Measurements from ENCODE around the gene RGP1. TPM values are rescaled to one million over a fixed set of nuclear protein-coding genes. Genes with fewer than 3 reads are reported as not detected.

The RGP1 gene
- total RNA-seq, 1 experiment from 2014 or later, result 25.1 TPM

GRCh38 chr9:35732800-35733541 lies 16.1 kb upstream of the RGP1 start:
- Histone ChIP-seq H3K27me3 (ENCODE audit: insufficient read depth, low read depth) (no peaks in the 10 kb centered on the region), H3K4me3 (peak overlapping the region; percentile 86), H4K20me1 (ENCODE audit: insufficient read depth) (peaks cover 5% of the 10 kb centered on the region; the same call in 1 of the 2 replicates), H3K27ac (peak overlapping the region; percentile 79), H3K36me3 (ENCODE audit: low read depth) (0 out of 2 replicates have a peak, but pooled peaks cover 12% of the 10 kb centered on the region), H3K9me2 (ENCODE audit: insufficient read depth) (no peaks in the 10 kb centered on the region), H3K4me2 (peak overlapping the region; percentile 84), H3K4me1 (replicated peaks; ENCODE audit: insufficient read depth) (peaks cover 41% of the 10 kb centered on the region), H2AFZ (peak overlapping the region; percentile 93), H3K79me2 (ENCODE audit: low read depth) (peaks cover 53% of the 10 kb centered on the region), H3K9me3 (ENCODE audit: insufficient read depth, low read depth) (no peaks in the 10 kb centered on the region), H3F3A (ENCODE audit: insufficient read depth, low read depth) (peaks cover 38% of the 10 kb centered on the region)
- TF ChIP-seq EZH2 (IDR thresholded peaks at IDR 0.05; ENCODE audit: low read depth) (no peak), CTCF (conservative IDR thresholded peaks at IDR 0.05) (no peak; the same call in 1 of the 2 replicates)
- DNase-seq, result peak; percentile 53 to 63
- ChIA-PET CTCF (interaction anchor here (0.5 to 1.6 kb wide), 4 partner anchors 15 to 72 kb away, joined by 3 to 8 read pairs (median 4); no protein-coding TSS in a partner anchor), POLR2A (ENCODE audit: unreplicated experiment) (interaction anchor here (0.7 to 2.4 kb wide), 3 partner anchors 17 to 81 kb away, joined by 3 to 28 read pairs (median 6); partner anchors contain the start of genes CCDC107 and RMRP)
- BruUV-seq (replicated peaks), result TSS peak; percentile 56
- intact Hi-C loops (cut with micrococcal nuclease; ENCODE audit: unreplicated experiment), result loop anchor here (1.0 to 10.0 kb wide), 5 partner anchors 16 to 248 kb away; partner anchors contain the start of genes CCDC107, GBA2, RGP1 and RMRP

GRCh38 chr9:35734096-35734495 lies 15.0 kb upstream of the RGP1 start:
- H2AFZ ChIP-seq, result no peak overlapping the region
- no peak for DNase-seq
- peaks cover 31% of the 10 kb centered on the region for H3K4me1 ChIP-seq (replicated peaks; ENCODE audit: insufficient read depth)
- H3K4me2 ChIP-seq, result peak overlapping the region; percentile 84
- H3K27me3 ChIP-seq (ENCODE audit: insufficient read depth, low read depth), result no peaks in the 10 kb centered on the region
- BruUV-seq (replicated peaks), result no TSS peak
- H3F3A ChIP-seq (ENCODE audit: insufficient read depth, low read depth), result peaks cover 38% of the 10 kb centered on the region
- H3K27ac ChIP-seq, result peak overlapping the region; percentile 79; the same call in 1 of the 2 replicates
- TF ChIP-seq CTCF (conservative IDR thresholded peaks at IDR 0.05), result no peak
- no peak for TF ChIP-seq EZH2 (IDR thresholded peaks at IDR 0.05; ENCODE audit: low read depth)
- CTCF ChIA-PET, result interaction anchor here (0.6 to 1.1 kb wide), 3 partner anchors 14 to 167 kb away, joined by 5 to 7 read pairs (median 6); no protein-coding TSS in a partner anchor
- peak overlapping the region; percentile 86; the same call in 1 of the 2 replicates for H3K4me3 ChIP-seq
- H3K36me3 ChIP-seq (ENCODE audit: low read depth), result 0 out of 2 replicates have a peak, but pooled peaks cover 12% of the 10 kb centered on the region
- no peaks in the 10 kb centered on the region for H4K20me1 ChIP-seq (ENCODE audit: insufficient read depth)
- peaks cover 41% of the 10 kb centered on the region for H3K79me2 ChIP-seq (ENCODE audit: low read depth)
- intact Hi-C loops (cut with micrococcal nuclease; ENCODE audit: unreplicated experiment), result loop anchor here (5.0 to 10.0 kb wide), 2 partner anchors 132 to 249 kb away; no protein-coding TSS in a partner anchor
- H3K9me3 ChIP-seq (ENCODE audit: insufficient read depth, low read depth), result no peaks in the 10 kb centered on the region
- no peaks in the 10 kb centered on the region for H3K9me2 ChIP-seq (ENCODE audit: insufficient read depth)
- POLR2A ChIA-PET (ENCODE audit: unreplicated experiment), result interaction anchor here (0.7 kb wide), 1 partner anchor 22 kb away, joined by 4 read pairs; no protein-coding TSS in a partner anchor

- DNase-seq, result peak; percentile 52 to 61
- ChIA-PET CTCF (interaction anchor here (0.6 to 1.0 kb wide), 3 partner anchors 13 to 146 kb away, joined by 3 to 4 read pairs (median 3); partner anchors contain the start of genes GBA2, HINT2 and RGP1), POLR2A (ENCODE audit: unreplicated experiment) (no interaction called here)
- H3K27me3 ChIP-seq (ENCODE audit: insufficient read depth, low read depth), result no peaks in the 10 kb centered on the region
- no peaks in the 10 kb centered on the region for H3K9me3 ChIP-seq (ENCODE audit: insufficient read depth, low read depth)
- H3K4me1 ChIP-seq (replicated peaks; ENCODE audit: insufficient read depth), result peaks cover 11% of the 10 kb centered on the region
- peaks cover 33% of the 10 kb centered on the region for H3F3A ChIP-seq (ENCODE audit: insufficient read depth, low read depth)
- H3K4me3 ChIP-seq, result no peak overlapping the region
- TF ChIP-seq CTCF (conservative IDR thresholded peaks at IDR 0.05) (peak; percentile 77), EZH2 (IDR thresholded peaks at IDR 0.05; ENCODE audit: low read depth) (no peak)
- 0 out of 2 replicates have a peak, but pooled peaks cover 12% of the 10 kb centered on the region for H3K36me3 ChIP-seq (ENCODE audit: low read depth)
- H3K9me2 ChIP-seq (ENCODE audit: insufficient read depth), result no peaks in the 10 kb centered on the region
- no peaks in the 10 kb centered on the region for H4K20me1 ChIP-seq (ENCODE audit: insufficient read depth)
- H3K79me2 ChIP-seq (ENCODE audit: low read depth), result peaks cover 20% of the 10 kb centered on the region
- no peak overlapping the region for H3K27ac ChIP-seq
- H3K4me2 ChIP-seq, result no peak overlapping the region
- no TSS peak for BruUV-seq (replicated peaks)
- intact Hi-C loops (cut with micrococcal nuclease; ENCODE audit: unreplicated experiment), result loop anchor here (1.0 to 10.0 kb wide), 2 partner anchors 146 to 251 kb away; no protein-coding TSS in a partner anchor
- H2AFZ ChIP-seq, result no peak overlapping the region
Observed at GRCh38 chr9:35736201-35736633, 12.9 kb upstream of the RGP1 start.
